GM12864 (cell line): Measurements from ENCODE around the gene RYR2.
"Not testable (repeated sequence)": the region's sequence is repeated elsewhere in the genome, so short reads cannot be mapped to it uniquely, and the experiment has no call there.

Experiments
- DNase-seq: peaks from one replicate; pipeline ENCODE4 v3.0.0-alpha.2; 2011; ENCODE audit warnings: low read depth
- H3K4me3 ChIP-seq: 2 replicates; pipeline ENCODE4 v1.5.1; 2011; ENCODE audit warnings: mild to moderate bottlenecking, low read depth, low read length, control low read depth
- TF ChIP-seq, protein P1 (sequence below): IDR thresholded peaks from 2 replicates; pipeline ENCODE4 v1.5.1; 2011; ENCODE audit warnings: low read depth, mild to moderate bottlenecking, moderate library complexity, low read length, control low read depth, inconsistent platforms; ENCODE audit errors: missing control alignments

RYR2 gene

DNA sequence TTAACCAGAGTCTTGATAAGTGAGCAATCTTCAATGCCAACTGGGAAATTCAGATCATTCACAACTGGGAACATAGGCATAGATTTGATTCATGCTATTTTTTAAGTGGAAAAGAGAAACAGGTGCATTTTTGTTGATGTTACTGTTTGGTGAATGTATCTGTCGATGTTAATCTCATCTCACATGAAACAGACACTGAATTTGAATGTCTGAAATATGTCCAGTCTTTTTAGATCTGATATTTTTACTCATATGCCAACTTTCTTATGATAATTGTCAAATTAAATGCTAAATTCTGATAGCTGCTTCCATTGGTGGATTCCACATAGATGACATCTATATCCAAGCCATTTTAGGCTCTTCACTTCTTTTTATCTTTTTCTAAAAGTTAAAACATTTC lies 213.1 kb downstream of the RYR2 start:
- H3K4me3 ChIP-seq: no peak overlapping the region
- TF ChIP-seq, protein P1, sequence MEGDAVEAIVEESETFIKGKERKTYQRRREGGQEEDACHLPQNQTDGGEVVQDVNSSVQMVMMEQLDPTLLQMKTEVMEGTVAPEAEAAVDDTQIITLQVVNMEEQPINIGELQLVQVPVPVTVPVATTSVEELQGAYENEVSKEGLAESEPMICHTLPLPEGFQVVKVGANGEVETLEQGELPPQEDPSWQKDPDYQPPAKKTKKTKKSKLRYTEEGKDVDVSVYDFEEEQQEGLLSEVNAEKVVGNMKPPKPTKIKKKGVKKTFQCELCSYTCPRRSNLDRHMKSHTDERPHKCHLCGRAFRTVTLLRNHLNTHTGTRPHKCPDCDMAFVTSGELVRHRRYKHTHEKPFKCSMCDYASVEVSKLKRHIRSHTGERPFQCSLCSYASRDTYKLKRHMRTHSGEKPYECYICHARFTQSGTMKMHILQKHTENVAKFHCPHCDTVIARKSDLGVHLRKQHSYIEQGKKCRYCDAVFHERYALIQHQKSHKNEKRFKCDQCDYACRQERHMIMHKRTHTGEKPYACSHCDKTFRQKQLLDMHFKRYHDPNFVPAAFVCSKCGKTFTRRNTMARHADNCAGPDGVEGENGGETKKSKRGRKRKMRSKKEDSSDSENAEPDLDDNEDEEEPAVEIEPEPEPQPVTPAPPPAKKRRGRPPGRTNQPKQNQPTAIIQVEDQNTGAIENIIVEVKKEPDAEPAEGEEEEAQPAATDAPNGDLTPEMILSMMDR: no peak
- DNase-seq: no peak

DNA sequence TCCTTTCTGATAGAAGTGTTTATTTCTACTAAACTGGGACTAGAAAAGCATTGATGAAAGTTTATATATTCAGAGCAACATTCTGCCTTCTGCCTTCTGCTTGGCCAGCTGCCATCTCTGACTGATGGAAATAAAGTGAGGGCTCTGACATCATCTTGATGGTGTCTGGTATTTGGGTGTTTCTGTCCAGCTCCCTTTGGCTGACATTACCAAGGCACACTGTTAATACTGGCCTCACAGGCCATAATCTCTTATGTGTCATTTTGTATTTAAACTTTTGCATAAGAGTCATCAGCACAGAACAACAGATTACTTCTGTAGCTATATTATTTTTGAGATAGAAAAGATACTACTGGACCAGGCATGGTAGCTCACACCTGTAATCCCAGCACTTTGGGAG lies 216.9 kb downstream of the RYR2 start:
- H3K4me3 ChIP-seq: no peak overlapping the region
- DNase-seq: no peak
- TF ChIP-seq, protein P1: no peak

DNA sequence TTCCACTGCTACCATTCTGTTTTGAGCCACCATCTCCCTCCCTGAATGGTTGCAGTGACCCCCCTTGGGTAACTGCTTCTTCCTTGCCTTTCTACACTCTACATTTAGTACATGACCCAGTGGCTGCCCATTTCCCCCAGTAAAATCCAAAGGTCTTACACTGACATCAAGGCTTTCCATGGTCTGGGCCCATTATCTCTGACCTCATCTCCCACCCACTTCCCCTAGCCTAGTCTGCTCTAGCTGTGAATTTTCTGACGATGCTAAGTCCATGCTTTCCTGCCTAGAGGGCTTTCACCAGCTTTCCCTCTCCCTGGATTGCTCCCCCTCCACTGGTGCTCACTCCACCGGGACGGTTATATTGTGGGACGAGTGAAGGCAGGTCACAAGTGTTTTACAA lies 219.2 kb downstream of the RYR2 start:
- TF ChIP-seq, protein P1: no peak
- no peak overlapping the region for H3K4me3 ChIP-seq

GRCh38 chr1:237267743-237268142 lies 225.8 kb downstream of the RYR2 start:
- DNase-seq: no peak
- H3K4me3 ChIP-seq: no peak overlapping the region
- TF ChIP-seq, protein P1: no peak

More for the DNA sequence above, 219.2 kb downstream of the RYR2 start:
- no peak for DNase-seq

GRCh38 chr1:237269938-237270337 lies 228.0 kb downstream of the RYR2 start:
- H3K4me3 ChIP-seq: no peak overlapping the region
- DNase-seq: no peak
- TF ChIP-seq, protein P1: no peak

- H3K4me3 ChIP-seq: no peak overlapping the region
- no peak for DNase-seq
- TF ChIP-seq, protein P1: no peak
Measured at GRCh38 chr1:237270353-237270752, 228.4 kb downstream of the RYR2 start.

DNA sequence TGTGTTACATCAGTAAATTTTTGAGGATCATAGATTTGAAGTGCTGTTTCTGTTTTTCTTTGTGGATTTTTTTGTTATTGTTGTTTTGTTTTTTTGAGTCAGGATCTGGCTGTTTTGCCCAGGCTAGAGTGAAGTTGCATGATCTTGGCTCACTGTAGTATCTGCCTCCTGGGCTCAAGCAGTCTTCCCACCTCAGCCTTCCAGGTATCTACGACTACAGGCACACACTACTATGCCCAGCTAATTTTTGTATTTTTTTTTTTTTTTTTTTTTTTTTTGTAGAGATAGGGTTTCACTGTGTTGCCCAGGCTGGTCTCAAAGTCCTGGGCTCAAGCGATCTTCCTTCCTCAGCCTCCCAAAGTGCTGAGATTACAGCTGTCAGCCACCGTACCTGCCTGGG lies 236.0 kb downstream of the RYR2 start:
- H3K4me3 ChIP-seq, DNase-seq: not testable (repeated sequence)

DNA sequence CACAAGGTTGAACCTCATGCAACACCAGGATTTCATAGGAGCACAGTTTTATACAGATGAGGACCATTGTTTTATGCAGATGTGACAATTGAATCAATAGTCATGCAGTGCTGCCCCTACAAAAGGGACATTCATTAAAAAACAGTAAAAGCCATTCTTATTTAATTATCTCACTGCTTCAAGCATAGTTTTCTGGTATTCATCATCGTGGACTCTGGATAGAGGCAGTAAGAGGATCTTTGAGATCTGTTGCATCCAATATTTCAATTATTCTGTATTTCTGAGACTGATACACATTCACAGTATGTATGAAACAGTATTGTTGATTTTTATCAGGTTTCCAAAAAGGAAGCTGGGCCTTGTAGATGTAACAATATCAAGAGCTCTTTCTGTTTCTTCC lies 237.6 kb downstream of the RYR2 start:
- no peak overlapping the region for H3K4me3 ChIP-seq
- no peak for DNase-seq
- TF ChIP-seq, protein P1: no peak
